GM12865 (cell line): Measurements from ENCODE around the gene PPFIBP1.
A peak's percentile ranks its signal among the peaks of the same experiment; 100 is the strongest.

Source experiments
- DNase-seq: peaks from one replicate; pipeline ENCODE4 v3.0.0; 2010; ENCODE audit warnings: low read depth
- H3K4me3 ChIP-seq: 2 replicates; pipeline ENCODE4 v1.5.1; 2011; ENCODE audit warnings: mild to moderate bottlenecking, low read depth, low read length, control low read depth
- TF ChIP-seq, protein P1 (sequence below): IDR thresholded peaks from 2 replicates; pipeline ENCODE4 v1.5.1; 2011; ENCODE audit warnings: low read length, control low read depth, low read depth, inconsistent platforms; ENCODE audit not compliant: insufficient read depth; ENCODE audit errors: missing control alignments

PPFIBP1 gene

DNA sequence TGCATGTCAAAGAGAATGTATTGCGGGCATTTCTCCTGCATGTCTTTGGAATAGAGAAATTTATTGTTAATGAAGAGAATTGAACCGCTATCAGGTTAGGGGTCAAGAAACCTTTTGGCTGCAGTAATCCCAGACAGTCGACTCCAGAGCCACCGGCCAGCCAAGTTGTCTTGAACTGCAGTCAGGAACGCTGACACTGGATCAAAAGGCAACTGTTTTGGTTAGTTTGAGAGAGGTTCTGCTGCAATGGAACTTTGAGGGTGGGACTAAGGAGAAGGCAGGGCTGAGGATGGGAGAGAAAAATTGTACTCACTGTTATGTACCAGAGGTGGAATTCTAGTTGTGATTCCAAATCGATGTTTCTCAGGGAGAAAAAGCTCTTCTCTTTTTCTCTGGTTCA lies 28.2 kb downstream of the PPFIBP1 start:
- TF ChIP-seq, protein P1, sequence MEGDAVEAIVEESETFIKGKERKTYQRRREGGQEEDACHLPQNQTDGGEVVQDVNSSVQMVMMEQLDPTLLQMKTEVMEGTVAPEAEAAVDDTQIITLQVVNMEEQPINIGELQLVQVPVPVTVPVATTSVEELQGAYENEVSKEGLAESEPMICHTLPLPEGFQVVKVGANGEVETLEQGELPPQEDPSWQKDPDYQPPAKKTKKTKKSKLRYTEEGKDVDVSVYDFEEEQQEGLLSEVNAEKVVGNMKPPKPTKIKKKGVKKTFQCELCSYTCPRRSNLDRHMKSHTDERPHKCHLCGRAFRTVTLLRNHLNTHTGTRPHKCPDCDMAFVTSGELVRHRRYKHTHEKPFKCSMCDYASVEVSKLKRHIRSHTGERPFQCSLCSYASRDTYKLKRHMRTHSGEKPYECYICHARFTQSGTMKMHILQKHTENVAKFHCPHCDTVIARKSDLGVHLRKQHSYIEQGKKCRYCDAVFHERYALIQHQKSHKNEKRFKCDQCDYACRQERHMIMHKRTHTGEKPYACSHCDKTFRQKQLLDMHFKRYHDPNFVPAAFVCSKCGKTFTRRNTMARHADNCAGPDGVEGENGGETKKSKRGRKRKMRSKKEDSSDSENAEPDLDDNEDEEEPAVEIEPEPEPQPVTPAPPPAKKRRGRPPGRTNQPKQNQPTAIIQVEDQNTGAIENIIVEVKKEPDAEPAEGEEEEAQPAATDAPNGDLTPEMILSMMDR, result no peak
- no peak for DNase-seq
- no peak overlapping the region for H3K4me3 ChIP-seq

DNA sequence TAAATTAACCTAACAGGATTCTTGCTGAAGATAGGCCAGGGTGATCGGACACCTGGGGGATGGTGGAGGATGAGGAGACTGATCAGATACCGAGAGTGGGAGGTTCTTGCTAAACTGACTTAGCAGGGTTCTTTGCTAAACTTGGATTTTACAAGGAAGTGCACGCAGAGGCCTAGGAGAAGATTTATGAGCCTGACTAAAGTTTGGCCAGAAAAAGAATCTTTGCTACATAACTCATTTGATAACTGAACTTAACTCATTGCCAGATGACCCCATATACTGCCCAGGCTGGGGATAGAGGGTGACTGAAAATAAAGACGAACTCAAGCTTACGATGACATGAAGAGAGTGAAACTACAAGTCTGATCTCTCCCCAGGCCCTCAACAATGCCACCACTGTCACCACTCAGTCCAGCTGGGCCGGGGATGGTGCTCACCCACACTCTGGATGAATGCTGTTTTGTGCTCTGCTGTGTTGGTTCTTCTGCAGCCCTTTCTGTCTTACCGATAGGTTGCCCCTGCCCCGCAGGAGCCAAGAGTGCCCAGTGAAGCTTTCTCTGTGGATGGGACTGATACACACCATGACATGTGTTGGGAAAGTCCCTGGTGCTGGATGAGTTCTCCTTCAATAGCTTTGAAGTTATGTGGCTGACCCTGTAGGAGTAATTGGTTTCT lies 29.0 kb downstream of the PPFIBP1 start:
- peak; percentile 31 for DNase-seq
- no peak overlapping the region for H3K4me3 ChIP-seq
- TF ChIP-seq, protein P1, result no peak

DNA sequence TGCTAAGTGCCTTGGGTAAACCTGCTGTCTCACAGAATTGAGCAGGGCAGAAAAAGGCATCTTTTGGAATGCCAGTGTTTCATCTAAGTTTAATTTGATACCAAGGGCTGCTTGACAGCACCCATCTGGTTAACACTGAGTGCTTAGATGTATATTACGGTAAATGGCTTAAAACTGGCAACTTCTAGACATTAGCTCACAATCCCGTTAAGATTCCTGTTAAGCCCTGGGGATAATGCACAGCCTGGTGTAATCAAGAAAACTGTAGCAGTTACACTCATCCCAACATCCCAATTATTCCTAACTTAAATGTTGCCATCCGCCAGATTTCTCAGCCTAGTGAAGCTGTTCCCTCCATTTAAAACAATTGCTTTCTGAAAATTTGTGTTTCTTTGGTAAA lies 29.9 kb downstream of the PPFIBP1 start:
- no peak for DNase-seq
- TF ChIP-seq, protein P1, result no peak
- no peak overlapping the region for H3K4me3 ChIP-seq

DNA sequence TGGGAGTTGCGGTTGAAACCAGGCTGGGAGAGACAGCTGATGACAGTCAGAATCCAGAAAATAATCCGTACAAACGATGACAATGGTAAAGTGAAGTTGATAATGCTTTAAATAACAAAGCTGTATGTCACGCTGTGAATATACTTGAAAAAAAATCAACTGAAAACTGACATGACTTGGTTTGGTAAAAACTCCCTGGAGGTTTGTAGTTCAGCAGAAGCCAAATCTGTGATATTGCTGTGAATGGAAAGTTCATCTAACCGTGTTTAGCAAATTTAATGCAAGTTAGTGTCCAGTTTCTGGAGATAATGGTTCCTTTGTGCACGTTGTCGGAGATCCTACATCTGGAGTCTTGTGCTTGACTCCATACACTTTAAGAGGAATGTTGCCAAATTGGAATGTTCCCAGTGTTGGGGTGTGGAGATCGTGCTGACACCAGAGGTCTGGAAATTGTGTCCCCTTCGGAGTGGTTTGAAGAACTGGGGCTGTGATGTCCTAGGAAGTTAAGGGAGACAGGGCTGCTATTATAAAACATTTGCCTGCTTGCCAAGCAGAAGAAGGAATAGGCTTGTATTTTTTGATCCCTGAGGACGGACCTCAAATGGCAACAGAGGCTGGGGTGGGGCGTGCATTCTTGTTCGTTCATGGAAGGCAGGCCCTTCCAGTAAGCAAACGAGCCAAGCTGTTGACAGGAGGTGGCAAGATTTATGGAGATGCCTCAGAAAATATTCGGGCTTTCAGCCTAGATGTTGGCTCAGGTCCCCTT lies 30.6 kb downstream of the PPFIBP1 start:
- TF ChIP-seq, protein P1, result no peak
- no peak for DNase-seq
- no peak overlapping the region for H3K4me3 ChIP-seq

DNA sequence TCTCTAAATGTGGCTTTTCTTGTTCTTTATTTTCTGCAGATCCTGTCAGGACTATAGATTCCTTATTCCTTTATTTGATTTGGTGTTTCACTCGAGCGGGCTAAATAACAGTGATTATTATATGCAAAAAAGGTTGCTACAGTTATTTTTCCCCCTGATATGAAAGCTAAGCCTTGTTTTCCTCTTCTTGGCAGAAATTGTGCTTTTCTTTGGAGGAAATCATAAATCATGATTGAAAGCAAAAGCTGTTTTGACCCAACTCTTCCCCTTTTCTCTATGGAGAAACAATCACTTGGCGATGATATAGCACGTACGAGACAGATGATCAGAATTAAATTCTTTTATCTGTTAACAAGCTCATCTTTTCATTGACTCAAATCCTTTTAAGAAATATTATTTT lies 31.4 kb downstream of the PPFIBP1 start:
- TF ChIP-seq, protein P1, result no peak
- DNase-seq, result no peak
- H3K4me3 ChIP-seq, result no peak overlapping the region

DNA sequence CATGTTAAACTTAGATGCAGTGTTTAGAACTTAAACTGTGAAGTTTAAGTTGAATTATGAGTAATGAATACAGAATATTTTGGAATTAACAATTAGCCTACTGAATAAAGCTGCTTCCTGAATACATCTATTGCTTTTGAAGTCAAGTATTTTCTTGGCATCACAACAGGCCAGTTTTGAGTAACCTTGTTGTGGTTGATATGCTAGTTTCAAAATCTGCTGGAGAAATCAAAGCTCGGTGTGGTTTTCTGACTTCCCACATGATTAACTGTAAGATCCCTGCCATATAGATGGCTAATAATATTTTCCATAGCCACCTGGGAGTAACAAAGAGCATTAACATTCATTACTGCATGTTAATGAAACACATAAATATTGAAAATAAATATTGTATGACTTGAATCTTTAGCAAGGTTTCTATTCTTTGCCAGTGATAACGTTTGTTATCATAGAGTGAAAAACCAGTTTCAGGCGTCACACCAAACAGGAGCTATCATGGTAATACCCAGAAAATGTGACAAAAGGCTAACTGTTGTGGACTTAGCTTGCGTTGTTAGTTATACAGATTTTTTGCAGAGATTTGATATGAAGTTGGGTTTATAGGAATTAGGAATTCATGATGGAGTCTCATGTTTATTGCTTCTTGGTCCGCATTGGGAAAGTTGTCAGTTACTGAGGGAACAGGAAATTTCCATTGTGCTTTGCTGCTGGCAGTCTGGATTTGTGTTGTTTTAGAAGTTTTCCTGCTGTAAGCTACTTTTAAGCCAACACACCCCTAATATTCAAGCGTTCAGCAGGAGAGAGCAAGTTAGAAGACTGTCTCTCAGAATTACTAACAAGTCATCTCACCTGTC lies 32.1 kb downstream of the PPFIBP1 start:
- DNase-seq, result peak; percentile 54
- TF ChIP-seq, protein P1, result no peak
- H3K4me3 ChIP-seq, result no peak overlapping the region
